Motor neuron (in vitro differentiated cells): ENCODE data around the gene PPP1R3A. TPM values are rescaled to one million over a fixed set of nuclear protein-coding genes. Genes with fewer than 3 reads are reported as not detected.
"Not testable (repeated sequence)": the region's sequence is repeated elsewhere in the genome, so short reads cannot be mapped to it uniquely, and the experiment has no call there.

Experiments
- ATAC-seq, 8 experiments: fragments of 200-7000 bp; cut with Tn5 transposase; replicated peaks in 6 of 8; 2 replicates each; pipeline ENCODE4 v1.8.0; 2021; ENCODE audit warnings: mild to moderate bottlenecking in 8 of 8, moderate library complexity in 8 of 8
- H3K27ac ChIP-seq, 2 donors: fragments of 250-450 bp; sonication (Bioruptor Pico); 2 replicates each; pipeline ENCODE4 v1.9.0; 2021; ENCODE audit warnings: antibody characterized with exemption in 2 of 2, mild to moderate bottlenecking in 2 of 2, moderate library complexity in 1 of 2
- H3K4me1 ChIP-seq, 2 donors: fragments of 250-450 bp; sonication (Bioruptor Pico); replicated peaks in 1 of 2; 2 replicates each; pipeline ENCODE4 v1.6.1; 2021; ENCODE audit warnings: antibody characterized with exemption in 2 of 2, mild to moderate bottlenecking in 2 of 2, moderate library complexity in 1 of 2
- H3K4me3 ChIP-seq, 5 donors: fragments of 250-450 bp; sonication (Bioruptor Pico); 2 replicates each; pipeline ENCODE4 v1.9.0; 2021; ENCODE audit warnings: antibody characterized with exemption in 5 of 5, mild to moderate bottlenecking in 5 of 5, moderate library complexity in 4 of 5
- WGBS, 10 experiments: fragments of 450-650 bp; shearing (Covaris generic); methylation state at CpG; one replicate each; pipeline ENCODE4 v1.0.0; 2022; 5-methylcytosine and 5-hydroxymethylcytosine counted together
- in situ Hi-C, 9 experiments: fragments of 400-800 bp; cut with MboI; loops; one replicate each; pipeline ENCODE4 v1.15.0; 2021; ENCODE audit warnings: low sequenced_read_pairs in 9 of 9, low pct_unique_long_range_greater_than_20kb in 2 of 9; ENCODE audit not compliant: unreplicated experiment in 9 of 9
- total RNA-seq, 8 experiments: library from RNA; unstranded; fragments of 300-600 nt; gene quantifications; 2 replicates each; pipeline versions ENCODE4 v1.2.3 to v1.2.4, GENCODE V29; 2022

The PPP1R3A gene, protein sequence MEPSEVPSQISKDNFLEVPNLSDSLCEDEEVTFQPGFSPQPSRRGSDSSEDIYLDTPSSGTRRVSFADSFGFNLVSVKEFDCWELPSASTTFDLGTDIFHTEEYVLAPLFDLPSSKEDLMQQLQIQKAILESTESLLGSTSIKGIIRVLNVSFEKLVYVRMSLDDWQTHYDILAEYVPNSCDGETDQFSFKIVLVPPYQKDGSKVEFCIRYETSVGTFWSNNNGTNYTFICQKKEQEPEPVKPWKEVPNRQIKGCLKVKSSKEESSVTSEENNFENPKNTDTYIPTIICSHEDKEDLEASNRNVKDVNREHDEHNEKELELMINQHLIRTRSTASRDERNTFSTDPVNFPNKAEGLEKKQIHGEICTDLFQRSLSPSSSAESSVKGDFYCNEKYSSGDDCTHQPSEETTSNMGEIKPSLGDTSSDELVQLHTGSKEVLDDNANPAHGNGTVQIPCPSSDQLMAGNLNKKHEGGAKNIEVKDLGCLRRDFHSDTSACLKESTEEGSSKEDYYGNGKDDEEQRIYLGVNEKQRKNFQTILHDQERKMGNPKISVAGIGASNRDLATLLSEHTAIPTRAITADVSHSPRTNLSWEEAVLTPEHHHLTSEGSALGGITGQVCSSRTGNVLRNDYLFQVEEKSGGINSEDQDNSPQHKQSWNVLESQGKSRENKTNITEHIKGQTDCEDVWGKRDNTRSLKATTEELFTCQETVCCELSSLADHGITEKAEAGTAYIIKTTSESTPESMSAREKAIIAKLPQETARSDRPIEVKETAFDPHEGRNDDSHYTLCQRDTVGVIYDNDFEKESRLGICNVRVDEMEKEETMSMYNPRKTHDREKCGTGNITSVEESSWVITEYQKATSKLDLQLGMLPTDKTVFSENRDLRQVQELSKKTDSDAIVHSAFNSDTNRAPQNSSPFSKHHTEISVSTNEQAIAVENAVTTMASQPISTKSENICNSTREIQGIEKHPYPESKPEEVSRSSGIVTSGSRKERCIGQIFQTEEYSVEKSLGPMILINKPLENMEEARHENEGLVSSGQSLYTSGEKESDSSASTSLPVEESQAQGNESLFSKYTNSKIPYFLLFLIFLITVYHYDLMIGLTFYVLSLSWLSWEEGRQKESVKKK
- total RNA-seq: under 1 TPM in 2 of 8 experiments, not detected in 6; 0.17 to 0.19 TPM

DNA sequence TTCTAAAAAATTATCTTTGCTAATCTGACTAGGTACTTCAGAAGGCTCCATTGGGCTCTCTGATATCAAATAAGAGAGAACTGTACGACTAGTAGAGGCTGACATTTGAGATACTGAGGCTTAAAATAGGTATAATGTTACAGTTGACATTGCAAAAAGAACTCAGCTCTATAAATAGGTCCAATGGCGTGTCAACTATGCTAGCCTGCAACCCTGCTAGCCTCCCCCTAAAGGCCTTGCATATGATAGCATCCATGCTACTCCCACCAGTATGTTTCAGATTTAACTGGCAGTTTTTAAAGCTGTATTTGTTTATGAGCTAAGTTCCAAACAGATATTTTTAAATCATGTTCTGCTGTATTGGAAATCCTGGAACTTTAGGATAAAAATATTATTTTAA, at the start of gene PPP1R3A:
Gene PPP1R3A (minus strand): TSS at position 64 of the 400 bp plus-strand sequence. CDS start 13 bp downstream, at position 51.
- Histone ChIP-seq H3K4me3 (no peak within 1 kb of the TSS), H3K4me1 (no peaks in the 10 kb centered on the region), H3K27ac (no peak within 1 kb of the TSS)
- WGBS, 10 experiments: 0 to 100% (median 56%) methylated on average over 1 to 2 of the region's 2 CpGs
- in situ Hi-C loops: no loop called here
- ATAC-seq: peak in 1 of 8 experiments; percentile 43

DNA sequence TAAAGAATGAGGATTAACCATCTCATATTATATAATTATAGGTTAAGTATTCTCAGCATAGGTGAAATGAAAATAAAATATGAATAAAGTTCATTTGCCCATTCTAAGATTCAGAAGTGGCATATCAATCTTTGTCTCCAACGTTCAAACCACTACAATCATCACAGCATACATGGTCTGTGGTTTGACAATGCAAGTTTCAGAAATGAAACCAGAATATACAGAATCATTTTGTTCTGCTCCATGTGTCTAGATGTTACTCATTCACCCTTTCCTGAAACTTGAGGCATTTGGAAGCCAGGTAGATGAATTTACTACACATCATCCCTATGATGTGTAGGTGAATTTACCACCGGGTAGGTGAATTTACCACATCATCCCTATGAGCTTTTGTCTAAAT, 44.5 kb upstream of the PPP1R3A start:
- WGBS, 10 experiments: 0 to 90% (median 42%) methylated on average over 1 to 2 of the region's 2 CpGs; no CpG with 5 or more reads in 2 of the 10 experiments
- ATAC-seq: no peak
- H3K27ac ChIP-seq: no peak overlapping the region
- in situ Hi-C loops: no loop called here
- H3K4me3 ChIP-seq: no peak overlapping the region
- no peaks in the 10 kb centered on the region for H3K4me1 ChIP-seq

DNA sequence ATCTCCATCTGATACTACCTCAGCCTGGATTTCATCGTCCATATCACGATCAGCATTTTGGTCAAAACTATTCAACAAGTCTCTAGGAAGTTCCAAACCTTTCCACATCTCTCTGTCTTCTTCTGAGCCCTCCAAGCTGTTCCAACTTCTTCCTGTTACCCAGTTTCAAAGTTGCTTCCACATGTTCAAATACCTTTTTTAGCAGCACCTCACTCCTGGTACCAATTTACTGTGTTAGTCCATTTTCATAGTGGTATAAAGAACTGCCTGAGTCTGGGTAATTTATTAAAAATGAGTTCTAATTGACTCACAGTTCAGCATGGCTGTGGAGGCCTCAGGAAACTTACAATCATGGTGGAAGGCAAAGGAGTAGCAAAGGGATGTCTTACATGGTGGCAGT, 41.1 kb upstream of the PPP1R3A start:
- 0 to 94% (median 43%) methylated on average over 1 to 2 of the region's 2 CpGs; no CpG with 5 or more reads in 2 of the 10 experiments for WGBS, 10 experiments
- no peak for ATAC-seq
- Histone ChIP-seq H3K4me3 (no peak overlapping the region), H3K4me1 (no peaks in the 10 kb centered on the region), H3K27ac (no peak overlapping the region)
- in situ Hi-C loops: no loop called here

DNA sequence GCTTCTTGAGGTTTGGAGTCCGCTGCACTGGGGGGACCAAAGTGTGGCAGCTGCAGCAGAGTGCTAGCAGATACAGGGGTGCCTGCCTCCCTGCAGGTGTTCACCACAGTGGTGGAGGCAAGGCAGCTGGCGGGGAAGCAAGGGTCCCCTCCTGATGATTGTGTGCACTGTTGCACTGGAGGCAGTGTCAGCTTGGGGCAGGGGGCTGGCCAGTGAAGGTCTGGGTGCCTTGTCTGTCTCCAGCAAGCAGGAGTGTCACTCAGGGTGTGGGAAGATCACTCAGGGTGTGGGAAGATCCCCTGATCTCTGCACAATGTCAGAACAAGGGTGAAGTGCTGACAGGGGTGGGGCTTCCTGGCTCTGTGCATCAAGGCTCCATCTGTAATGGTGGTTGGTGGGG, 36.3 kb upstream of the PPP1R3A start:
- Histone ChIP-seq H3K4me3 (no peak overlapping the region), H3K27ac (no peak overlapping the region), H3K4me1 (no peaks in the 10 kb centered on the region)
- no peak for ATAC-seq
- in situ Hi-C loops: no loop called here
- 0 to 76% (median 13%) methylated on average over 1 to 2 of the region's 2 CpGs; no CpG with 5 or more reads in 7 of the 10 experiments for WGBS, 10 experiments

DNA sequence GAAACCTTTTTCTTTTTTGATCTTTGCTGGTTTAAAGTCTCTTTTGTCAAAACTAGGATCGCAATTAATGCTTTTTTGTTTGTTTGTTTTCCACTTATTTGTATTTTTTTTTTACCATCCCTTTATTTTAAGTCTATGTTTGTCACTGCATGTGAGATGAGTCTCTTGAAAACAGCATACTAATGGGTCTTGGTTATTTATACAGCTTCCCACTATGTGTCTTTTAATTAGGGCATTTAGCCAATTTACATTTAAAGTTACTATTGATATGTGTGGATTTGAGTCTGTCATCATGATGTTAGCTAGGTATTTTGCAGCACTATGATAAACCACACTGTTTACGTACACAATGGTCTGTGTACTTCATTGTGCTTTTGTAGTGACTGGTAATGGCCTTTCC, 34.7 kb upstream of the PPP1R3A start:
- H3K4me3 ChIP-seq: no peak overlapping the region
- ATAC-seq: no peak
- 19 to 100% (median 67%) methylated on average over 1 to 2 of the region's 2 CpGs for WGBS, 10 experiments
- H3K4me1 ChIP-seq: no peaks in the 10 kb centered on the region
- H3K27ac ChIP-seq: no peak overlapping the region
- in situ Hi-C loops: no loop called here

DNA sequence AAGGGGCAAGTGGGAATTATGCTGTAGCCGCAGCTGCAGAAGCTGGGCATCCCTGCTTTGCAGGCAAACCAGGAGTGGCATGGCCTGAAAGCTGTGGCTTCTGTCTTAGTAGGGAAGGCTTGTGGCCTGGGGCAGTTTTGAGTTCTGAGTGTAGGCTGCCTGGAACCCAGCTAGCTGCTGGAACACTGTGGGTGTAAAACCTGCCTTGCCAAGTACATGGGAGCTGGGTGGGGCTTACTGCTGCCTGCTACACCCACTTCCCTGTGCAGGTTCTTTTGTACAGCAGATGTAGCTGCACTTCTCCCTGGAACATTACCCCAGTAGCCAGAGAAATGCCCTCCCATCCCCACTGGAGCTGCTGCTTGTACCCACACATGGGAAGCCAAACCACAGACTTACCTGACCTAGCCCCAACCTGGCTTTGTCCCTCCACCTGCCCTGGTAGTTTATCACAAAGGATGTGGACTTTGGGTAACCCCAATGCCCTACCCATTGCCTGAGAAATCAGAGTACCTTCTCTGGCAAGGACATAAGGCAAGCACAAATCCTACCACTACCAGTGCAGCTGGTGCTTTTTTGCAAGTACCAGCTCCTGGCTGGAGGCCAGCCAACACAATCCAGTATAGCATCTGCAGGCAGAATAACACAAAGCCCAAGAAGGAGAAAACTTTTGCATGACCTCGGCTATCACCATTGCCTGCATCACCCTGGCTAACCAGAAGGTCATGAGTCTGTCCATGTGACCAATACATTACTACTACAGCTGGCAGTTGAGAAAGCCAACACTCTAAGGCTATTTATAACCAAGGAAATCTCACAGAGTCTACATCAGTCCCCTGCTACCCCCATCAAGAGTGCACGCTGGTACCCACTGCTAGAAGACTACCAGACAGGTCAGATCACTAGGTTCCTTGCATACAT, 26.5 kb upstream of the PPP1R3A start:
- 0 to 86% (median 17%) methylated on average over 1 to 2 of the region's 3 CpGs; no CpG with 5 or more reads in 5 of the 10 experiments for WGBS, 10 experiments
- Histone ChIP-seq H3K4me3 (no peak overlapping the region), H3K27ac (no peak overlapping the region), H3K4me1 (no peaks in the 10 kb centered on the region)
- in situ Hi-C loops: no loop called here
- no peak for ATAC-seq

DNA sequence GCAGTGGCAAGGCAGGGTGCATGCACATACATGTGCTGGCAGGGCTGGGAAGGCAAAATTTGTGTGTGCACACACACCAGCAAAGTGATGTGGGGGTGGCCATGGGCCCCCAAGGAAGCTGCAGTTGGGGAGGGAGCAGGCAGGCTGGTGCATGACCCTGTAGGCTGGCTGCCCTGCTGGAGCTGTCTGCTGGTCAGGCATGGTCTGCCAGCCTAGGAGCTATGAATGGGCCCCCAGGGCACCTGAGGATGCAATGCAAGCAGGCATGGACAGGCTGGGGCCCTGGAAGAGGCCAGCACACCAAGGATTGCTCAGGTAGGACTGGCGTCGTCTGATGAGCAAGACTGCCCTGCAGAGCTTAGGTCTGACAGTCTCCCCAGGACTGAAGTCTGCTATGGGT, 18.2 kb upstream of the PPP1R3A start:
- in situ Hi-C loops: no loop called here
- Histone ChIP-seq H3K4me1 (no peaks in the 10 kb centered on the region), H3K4me3 (no peak overlapping the region), H3K27ac (no peak overlapping the region)
- WGBS, 10 experiments: no CpG with 5 or more reads among the region's 2 CpGs
- no peak for ATAC-seq

DNA sequence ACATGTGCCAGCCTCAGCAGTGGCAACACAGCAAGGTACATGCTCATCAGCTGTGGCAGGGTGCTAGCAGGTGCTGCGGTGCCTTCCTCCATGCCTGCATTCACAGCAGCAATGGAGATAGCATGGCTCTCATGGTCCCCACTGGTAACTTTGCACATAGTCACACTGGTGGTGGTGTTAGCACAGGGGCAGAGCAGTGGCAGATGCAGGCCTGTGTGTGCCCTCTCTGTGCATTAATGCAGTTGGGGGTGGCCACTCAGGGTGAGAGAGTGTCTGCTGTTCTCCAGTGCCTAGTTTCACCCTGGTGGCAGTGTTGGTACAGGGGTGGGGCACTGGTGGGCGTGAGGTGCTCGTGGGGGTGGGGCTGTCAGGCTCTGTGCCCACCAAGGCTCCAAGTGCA, 17.7 kb upstream of the PPP1R3A start:
- H3K4me3 ChIP-seq: no peak overlapping the region
- in situ Hi-C loops: no loop called here
- ATAC-seq: no peak
- no peak overlapping the region for H3K27ac ChIP-seq
- H3K4me1 ChIP-seq: no peaks in the 10 kb centered on the region
- 0 to 60% (median 50%) methylated on average over 1 to 2 of the region's 3 CpGs; no CpG with 5 or more reads in 7 of the 10 experiments for WGBS, 10 experiments

DNA sequence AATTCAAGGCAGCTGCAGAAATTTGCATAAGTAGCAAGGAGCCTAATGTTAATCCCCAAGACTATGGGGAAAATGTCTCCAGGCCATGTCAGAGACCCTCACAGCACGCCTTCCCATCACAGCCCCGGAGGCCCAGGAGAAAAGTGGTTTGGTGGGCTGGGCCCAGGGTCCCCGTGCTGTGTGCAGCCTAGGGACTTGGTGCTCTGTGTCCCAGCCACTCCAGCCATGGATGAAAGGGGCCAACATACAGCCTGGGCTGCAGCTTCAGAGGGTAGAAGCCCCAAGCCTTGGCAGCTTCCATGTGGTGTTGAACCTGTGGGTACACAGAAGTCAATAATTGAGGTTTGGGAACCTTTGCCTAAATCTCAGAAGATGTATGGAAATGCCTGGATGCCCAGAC, 10.6 kb upstream of the PPP1R3A start:
- H3K27ac ChIP-seq, ATAC-seq, in situ Hi-C loops, H3K4me3 ChIP-seq, H3K4me1 ChIP-seq: not testable (repeated sequence)
- WGBS, 10 experiments: 0 to 100% (median 75%) methylated on average over 1 to 3 of the region's 3 CpGs; no CpG with 5 or more reads in 5 of the 10 experiments

DNA sequence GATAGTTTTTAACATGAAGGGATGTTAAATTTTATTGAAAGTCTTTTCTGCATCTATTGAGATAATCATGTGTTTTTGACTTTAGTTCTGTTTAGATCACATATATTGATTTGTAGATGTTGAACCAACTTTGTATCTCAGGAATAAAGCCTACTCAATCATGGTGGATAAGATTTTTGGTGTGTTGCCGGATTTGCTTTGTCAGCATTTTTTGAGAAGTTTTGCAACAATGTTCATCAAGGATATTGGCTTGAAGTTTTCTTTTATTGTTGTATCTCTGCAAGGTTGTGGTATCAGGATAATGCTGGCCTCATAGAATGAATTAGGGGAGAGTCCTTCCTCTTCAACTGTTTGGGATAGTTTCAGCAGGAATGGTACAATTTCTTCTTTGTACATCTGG, 9.3 kb upstream of the PPP1R3A start:
- 0 to 100% (median 86%) methylated on average over 1 of the region's 1 CpG; no CpG with 5 or more reads in 3 of the 10 experiments for WGBS, 10 experiments
- no peak for ATAC-seq
- in situ Hi-C loops: no loop called here
- Histone ChIP-seq H3K4me3 (no peak overlapping the region), H3K27ac (no peak overlapping the region), H3K4me1 (no peaks in the 10 kb centered on the region)

DNA sequence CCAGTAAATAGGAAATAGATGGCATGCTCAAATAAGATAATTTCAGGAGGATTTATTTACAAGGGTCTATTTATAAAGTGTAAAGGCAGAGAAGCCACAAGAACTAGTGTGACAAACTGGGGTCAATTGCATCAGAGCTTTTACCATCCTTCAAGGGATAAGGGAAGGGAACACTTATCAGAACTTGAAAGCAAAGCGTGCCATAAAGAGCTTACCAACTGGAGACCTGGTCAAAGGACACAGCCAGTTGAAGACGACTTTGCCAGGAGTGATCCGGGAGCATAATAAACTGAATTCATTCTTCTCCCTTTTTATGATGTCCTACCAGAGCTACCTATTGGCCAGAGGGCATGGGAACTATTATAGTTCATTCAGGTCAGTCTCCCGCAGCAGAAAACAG, 3.2 kb upstream of the PPP1R3A start:
- in situ Hi-C loops: no loop called here
- Histone ChIP-seq H3K27ac (no peak overlapping the region), H3K4me3 (no peak overlapping the region), H3K4me1 (no peaks in the 10 kb centered on the region)
- ATAC-seq: no peak
- 0 to 100% (median 19%) methylated on average over 1 to 4 of the region's 4 CpGs; no CpG with 5 or more reads in 5 of the 10 experiments for WGBS, 10 experiments

DNA sequence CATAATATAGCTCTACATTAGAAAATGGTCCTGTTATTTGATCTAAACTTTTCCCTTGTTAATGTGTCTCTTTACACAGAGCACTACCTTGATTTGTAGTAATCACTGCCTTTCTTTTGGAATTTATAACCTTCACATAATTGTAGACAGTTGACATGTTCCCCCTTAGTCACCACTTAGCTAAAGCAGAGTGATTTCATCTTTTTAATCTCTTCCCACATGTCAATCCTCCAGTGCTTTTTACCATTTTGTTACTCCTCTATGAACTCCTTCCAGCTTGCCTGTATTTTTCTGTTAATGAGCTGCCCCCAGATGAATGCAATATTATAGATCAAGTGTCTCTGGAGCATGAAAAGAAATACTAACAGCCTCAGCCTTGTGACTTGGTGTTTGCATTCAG, 2.6 kb upstream of the PPP1R3A start:
- Histone ChIP-seq H3K4me1 (no peaks in the 10 kb centered on the region), H3K4me3 (no peak overlapping the region), H3K27ac (no peak overlapping the region)
- peak in 4 of 8 experiments; percentile 16 to 29 (median 24) for ATAC-seq
- in situ Hi-C loops: no loop called here
